ENCODE measurements around the gene TMCC2.

The TMCC2 gene

DNA sequence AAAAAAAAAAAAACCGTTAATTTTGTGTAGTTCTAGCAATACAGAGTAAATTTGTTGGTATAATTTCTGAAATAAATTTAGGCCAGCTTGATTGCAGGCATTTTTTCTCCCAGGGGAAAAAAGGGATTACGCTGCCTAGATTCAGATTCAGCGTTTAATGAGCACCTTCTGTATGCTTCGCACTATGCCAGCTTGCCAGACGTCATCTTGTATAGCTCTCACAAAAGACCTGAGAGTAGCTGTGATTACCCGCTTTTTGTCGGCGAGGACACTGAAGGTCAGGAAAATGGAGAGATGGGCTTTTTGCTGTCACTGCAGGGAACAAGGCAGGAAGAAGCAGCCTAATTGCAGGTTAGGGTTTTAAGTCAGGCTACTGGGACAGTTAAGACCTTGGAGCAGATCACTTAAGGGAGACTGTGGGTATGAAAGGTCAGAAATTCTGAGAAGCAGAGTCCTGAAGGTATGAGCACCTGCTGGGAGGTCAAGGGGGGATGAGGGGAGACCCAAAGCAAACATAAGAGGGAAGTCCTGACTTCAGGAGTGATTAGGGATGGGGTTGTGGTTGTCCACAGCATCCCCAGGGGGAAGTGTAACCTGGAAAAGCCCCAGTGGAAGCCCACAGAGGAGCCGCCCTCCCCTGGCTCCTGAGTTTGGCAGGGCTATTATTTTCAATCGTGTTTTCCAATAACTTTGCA lies 39.0 kb downstream of the TMCC2 start:
- ATAC-seq = no peak
- TF ChIP-seq ZNF8 (CRISPR knock-in tag; IDR thresholded peaks at IDR 0.05) (no peak), BACH2 (CRISPR knock-in tag; IDR thresholded peaks at IDR 0.05; ENCODE audit: borderline replicate concordance) (no peak)
- TF ChIP-seq, protein P1, sequence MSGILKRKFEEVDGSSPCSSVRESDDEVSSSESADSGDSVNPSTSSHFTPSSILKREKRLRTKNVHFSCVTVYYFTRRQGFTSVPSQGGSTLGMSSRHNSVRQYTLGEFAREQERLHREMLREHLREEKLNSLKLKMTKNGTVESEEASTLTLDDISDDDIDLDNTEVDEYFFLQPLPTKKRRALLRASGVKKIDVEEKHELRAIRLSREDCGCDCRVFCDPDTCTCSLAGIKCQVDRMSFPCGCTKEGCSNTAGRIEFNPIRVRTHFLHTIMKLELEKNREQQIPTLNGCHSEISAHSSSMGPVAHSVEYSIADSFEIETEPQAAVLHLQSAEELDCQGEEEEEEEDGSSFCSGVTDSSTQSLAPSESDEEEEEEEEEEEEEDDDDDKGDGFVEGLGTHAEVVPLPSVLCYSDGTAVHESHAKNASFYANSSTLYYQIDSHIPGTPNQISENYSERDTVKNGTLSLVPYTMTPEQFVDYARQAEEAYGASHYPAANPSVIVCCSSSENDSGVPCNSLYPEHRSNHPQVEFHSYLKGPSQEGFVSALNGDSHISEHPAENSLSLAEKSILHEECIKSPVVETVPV (CRISPR knock-in tag; IDR thresholded peaks at IDR 0.05) = no peak

DNA sequence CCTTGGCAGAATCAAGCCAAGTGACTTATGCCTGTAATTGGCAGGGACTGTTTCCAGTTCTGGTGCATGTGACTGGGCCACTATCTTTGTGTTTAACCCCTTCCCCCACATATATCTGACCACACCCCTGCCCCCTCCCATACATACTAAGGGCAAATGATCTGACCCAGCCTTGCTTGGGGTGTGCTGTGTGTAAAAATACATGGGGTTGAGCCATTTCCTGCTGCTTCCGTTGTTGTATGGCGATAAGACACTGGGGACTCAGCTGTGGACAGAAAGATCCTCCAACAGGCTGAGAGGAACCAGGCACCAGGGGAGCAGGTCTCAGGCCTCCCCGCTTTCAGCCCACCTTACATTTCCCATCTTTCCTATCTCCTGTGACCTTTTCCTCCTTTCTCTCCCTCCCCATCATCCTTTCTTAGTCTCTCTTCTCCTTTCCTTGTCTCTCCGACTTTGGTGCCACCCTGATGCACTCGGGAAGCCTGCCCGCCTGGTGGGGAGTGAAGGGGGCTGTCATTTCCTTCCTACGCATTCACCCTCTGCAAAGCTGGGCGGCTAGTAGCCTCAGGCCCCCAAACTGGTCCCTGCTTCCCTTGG lies 39.7 kb downstream of the TMCC2 start:
- TF ChIP-seq CSDC2 (CRISPR knock-in tag; IDR thresholded peaks at IDR 0.05) = no peak
- no peak for TF ChIP-seq OSR1 (CRISPR knock-in tag; IDR thresholded peaks at IDR 0.05)
- TF ChIP-seq RARB (CRISPR knock-in tag; IDR thresholded peaks at IDR 0.05) = no peak
- TF ChIP-seq ZNF565 (CRISPR knock-in tag; conservative IDR thresholded peaks at IDR 0.05; ENCODE audit: low read depth) = no peak
- no peak for TF ChIP-seq TOX (CRISPR knock-in tag; IDR thresholded peaks at IDR 0.05; ENCODE audit: borderline replicate concordance)
- TF ChIP-seq, protein P2, sequence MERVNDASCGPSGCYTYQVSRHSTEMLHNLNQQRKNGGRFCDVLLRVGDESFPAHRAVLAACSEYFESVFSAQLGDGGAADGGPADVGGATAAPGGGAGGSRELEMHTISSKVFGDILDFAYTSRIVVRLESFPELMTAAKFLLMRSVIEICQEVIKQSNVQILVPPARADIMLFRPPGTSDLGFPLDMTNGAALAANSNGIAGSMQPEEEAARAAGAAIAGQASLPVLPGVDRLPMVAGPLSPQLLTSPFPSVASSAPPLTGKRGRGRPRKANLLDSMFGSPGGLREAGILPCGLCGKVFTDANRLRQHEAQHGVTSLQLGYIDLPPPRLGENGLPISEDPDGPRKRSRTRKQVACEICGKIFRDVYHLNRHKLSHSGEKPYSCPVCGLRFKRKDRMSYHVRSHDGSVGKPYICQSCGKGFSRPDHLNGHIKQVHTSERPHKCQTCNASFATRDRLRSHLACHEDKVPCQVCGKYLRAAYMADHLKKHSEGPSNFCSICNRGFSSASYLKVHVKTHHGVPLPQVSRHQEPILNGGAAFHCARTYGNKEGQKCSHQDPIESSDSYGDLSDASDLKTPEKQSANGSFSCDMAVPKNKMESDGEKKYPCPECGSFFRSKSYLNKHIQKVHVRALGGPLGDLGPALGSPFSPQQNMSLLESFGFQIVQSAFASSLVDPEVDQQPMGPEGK (CRISPR knock-in tag; IDR thresholded peaks at IDR 0.05; ENCODE audit: borderline replicate concordance) = no peak
- TF ChIP-seq, protein P3, sequence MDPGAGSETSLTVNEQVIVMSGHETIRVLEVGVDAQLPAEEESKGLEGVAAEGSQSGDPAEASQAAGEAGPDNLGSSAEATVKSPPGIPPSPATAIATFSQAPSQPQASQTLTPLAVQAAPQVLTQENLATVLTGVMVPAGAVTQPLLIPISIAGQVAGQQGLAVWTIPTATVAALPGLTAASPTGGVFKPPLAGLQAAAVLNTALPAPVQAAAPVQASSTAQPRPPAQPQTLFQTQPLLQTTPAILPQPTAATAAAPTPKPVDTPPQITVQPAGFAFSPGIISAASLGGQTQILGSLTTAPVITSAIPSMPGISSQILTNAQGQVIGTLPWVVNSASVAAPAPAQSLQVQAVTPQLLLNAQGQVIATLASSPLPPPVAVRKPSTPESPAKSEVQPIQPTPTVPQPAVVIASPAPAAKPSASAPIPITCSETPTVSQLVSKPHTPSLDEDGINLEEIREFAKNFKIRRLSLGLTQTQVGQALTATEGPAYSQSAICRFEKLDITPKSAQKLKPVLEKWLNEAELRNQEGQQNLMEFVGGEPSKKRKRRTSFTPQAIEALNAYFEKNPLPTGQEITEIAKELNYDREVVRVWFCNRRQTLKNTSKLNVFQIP (CRISPR knock-in tag; IDR thresholded peaks at IDR 0.05; ENCODE audit: borderline replicate concordance, low read depth) = no peak
- no peak for TF ChIP-seq PPARA (CRISPR knock-in tag; IDR thresholded peaks at IDR 0.05; ENCODE audit: borderline replicate concordance)
- TF ChIP-seq TSHZ2 (CRISPR knock-in tag; IDR thresholded peaks at IDR 0.05) = no peak
- no peak for TF ChIP-seq BACH2 (CRISPR knock-in tag; IDR thresholded peaks at IDR 0.05; ENCODE audit: borderline replicate concordance)
- TF ChIP-seq GLIS3 (CRISPR knock-in tag; IDR thresholded peaks at IDR 0.05) = no peak
- no peak for TF ChIP-seq ESRRG (CRISPR knock-in tag; IDR thresholded peaks at IDR 0.05)
- TF ChIP-seq ZFP3 (CRISPR knock-in tag; IDR thresholded peaks at IDR 0.05) = no peak
- TF ChIP-seq, protein P1 (CRISPR knock-in tag; IDR thresholded peaks at IDR 0.05) = no peak
- no peak for TF ChIP-seq ISL1 (CRISPR knock-in tag; IDR thresholded peaks at IDR 0.05)
- TF ChIP-seq ZNF70 (CRISPR knock-in tag; IDR thresholded peaks at IDR 0.05) = no peak
- no peak for TF ChIP-seq ZC3H10 (CRISPR knock-in tag; IDR thresholded peaks at IDR 0.05)
- no peak for TF ChIP-seq CREB5 (CRISPR knock-in tag; IDR thresholded peaks at IDR 0.05; ENCODE audit: low read depth)
- ATAC-seq = no peak
